ENCODE results near the gene TMEM63A.

The TMEM63A gene

DNA sequence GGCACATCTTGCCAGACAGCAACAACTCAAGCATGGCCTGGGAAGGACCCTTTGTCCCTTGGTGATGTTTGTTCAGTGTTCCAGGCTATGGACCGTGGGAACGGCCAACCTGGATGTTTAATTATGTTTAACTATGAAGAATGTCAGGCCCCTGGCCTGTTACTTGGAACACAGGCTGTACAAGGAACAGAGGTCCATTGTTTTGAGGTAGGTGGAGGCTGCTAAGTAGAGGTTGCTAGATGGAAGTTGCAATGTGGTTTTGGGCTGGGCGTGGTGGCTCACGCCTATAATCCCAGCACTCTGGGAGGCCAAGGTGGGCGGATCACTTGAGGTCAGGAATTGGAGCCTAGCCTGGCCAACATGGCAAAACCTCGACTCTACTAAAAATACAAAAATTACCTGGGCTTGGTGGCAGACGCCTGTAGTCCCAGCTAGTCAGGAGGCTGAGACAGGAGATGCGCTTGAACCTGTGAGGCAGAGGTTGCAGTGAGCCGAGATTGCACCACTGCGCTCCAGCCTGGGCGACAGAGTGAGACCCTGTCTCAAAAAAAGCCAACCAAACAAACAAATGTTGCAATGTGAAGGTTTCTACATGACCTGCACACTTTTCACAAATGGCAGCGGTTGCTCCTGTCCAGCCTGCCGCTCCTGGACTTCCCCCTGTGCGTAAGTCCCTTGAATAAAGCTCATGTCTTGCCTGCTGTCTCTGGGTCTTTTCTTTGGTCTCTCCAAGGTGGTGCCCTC lies 9.2 kb upstream of the TMEM63A start:
- Histone ChIP-seq H3K4me1 (ENCODE audit: low read depth, poor library complexity, severe bottlenecking) (peaks cover 17% of the 10 kb centered on the region), H3K9ac (no peak overlapping the region), H2AFZ (ENCODE audit: low read depth) (no peak overlapping the region), H3K4me2 (no peak overlapping the region; the same call in 1 of the 2 replicates), H3K4me3 (IDR thresholded peaks at IDR 0.05; ENCODE audit: insufficient read depth, low read depth, low read length) (no peak overlapping the region), H3K27ac (no peak overlapping the region), H3K27me3 (ENCODE audit: insufficient read depth, low read depth) (no peaks in the 10 kb centered on the region), H4K20me1 (ENCODE audit: insufficient read depth) (no peaks in the 10 kb centered on the region), H3K36me3 (ENCODE audit: insufficient read depth) (no peaks in the 10 kb centered on the region), H3K79me2 (ENCODE audit: insufficient read depth, low read depth) (no peaks in the 10 kb centered on the region)
- no peak for TF ChIP-seq CTCF (conservative IDR thresholded peaks at IDR 0.05; ENCODE audit: low read depth, low read length)

DNA sequence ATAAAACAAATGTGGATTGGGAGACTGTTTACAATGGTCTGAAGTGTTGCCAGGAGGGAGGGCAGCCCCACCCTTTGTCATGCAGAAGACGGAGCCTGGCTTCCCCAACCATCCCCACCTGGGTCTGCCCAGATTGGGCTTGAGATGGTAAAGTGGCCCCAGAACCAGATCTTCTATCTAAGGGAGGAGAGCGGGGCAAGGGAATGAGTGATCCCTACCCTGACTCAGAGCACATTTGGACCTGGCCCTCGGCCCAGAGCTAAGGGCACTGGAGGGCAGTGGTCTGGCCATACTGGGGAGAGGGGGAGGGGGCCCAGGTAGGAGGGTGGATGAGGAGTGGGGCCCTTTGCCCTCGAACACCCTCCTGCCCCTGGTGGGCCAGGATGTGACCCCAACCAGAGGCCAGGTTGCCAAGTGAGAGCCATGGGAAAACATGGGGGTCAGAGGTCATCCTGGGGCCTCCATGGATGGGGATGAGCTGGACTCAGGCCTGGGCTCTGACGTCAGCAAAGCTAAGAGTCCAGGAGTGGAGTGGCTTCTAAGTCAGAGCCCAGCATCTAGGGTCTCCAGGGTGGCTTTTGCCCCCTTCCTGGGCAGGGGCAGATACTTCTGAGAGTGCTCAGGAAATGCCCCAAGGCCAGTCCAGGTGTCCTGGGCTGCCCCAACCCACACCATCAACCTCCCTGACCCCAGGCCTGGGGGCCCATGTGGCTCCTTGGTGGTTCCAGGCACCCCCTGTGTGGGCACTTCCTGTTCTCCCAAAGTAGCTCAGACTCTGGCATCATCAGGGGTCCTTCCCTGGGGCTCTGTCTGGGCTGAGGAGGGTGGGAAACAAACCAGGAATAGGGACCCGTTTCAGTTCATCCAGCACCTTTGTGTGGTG lies 8.4 kb upstream of the TMEM63A start:
- Histone ChIP-seq H3K36me3 (ENCODE audit: insufficient read depth) (no peaks in the 10 kb centered on the region), H2AFZ (ENCODE audit: low read depth) (no peak overlapping the region), H3K27ac (no peak overlapping the region), H3K4me3 (IDR thresholded peaks at IDR 0.05; ENCODE audit: insufficient read depth, low read depth, low read length) (no peak overlapping the region), H4K20me1 (ENCODE audit: insufficient read depth) (no peaks in the 10 kb centered on the region), H3K9ac (no peak overlapping the region), H3K27me3 (ENCODE audit: insufficient read depth, low read depth) (no peaks in the 10 kb centered on the region), H3K4me2 (no peak overlapping the region; the same call in 1 of the 2 replicates), H3K4me1 (ENCODE audit: low read depth, poor library complexity, severe bottlenecking) (peaks cover 10% of the 10 kb centered on the region), H3K79me2 (ENCODE audit: insufficient read depth, low read depth) (no peaks in the 10 kb centered on the region)
- no peak for TF ChIP-seq CTCF (conservative IDR thresholded peaks at IDR 0.05; ENCODE audit: low read depth, low read length)

DNA sequence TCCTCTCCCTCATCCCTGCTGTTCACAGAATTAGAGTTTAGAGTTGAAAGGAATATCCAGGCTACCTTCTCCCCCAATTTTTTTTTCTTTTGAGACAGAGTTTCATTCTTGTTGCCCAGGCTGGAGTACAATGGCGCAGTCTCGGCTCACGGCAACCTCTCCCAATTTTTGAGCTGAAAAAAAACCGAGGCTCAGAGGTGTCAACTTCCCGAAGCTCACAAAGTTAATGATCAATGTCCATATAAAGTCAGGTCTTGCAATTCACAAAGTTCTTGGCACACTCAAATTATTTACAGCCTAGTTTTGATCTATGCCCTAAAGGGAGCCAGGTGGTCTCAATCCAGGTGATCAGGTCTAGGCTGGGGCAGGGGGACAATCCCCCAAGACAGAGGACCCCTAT lies 7.6 kb upstream of the TMEM63A start:
- Histone ChIP-seq H4K20me1 (ENCODE audit: insufficient read depth) (no peaks in the 10 kb centered on the region), H3K4me1 (ENCODE audit: low read depth, poor library complexity, severe bottlenecking) (peaks cover 7% of the 10 kb centered on the region), H3K27me3 (ENCODE audit: insufficient read depth, low read depth) (no peaks in the 10 kb centered on the region), H2AFZ (ENCODE audit: low read depth) (no peak overlapping the region), H3K4me3 (IDR thresholded peaks at IDR 0.05; ENCODE audit: insufficient read depth, low read depth, low read length) (no peak overlapping the region), H3K9ac (no peak overlapping the region), H3K4me2 (no peak overlapping the region), H3K36me3 (ENCODE audit: insufficient read depth) (no peaks in the 10 kb centered on the region), H3K79me2 (ENCODE audit: insufficient read depth, low read depth) (no peaks in the 10 kb centered on the region), H3K27ac (no peak overlapping the region)
- no peak for TF ChIP-seq CTCF (conservative IDR thresholded peaks at IDR 0.05; ENCODE audit: low read depth, low read length)

GRCh38 chr1:225888898-225889601 lies 6.9 kb upstream of the TMEM63A start, which contains the start of gene LEFTY1:
TSS of gene LEFTY1 (minus strand) at chr1:225889146. CDS start at chr1:225889066, 80 bp downstream.
- no peaks in the 10 kb centered on the region for H3K36me3 ChIP-seq (ENCODE audit: insufficient read depth)
- H3K4me3 ChIP-seq (IDR thresholded peaks at IDR 0.05; ENCODE audit: insufficient read depth, low read depth, low read length) = no peak within 1 kb of the TSS
- H3K4me2 ChIP-seq = no peak within 1 kb of the TSS
- no peak for TF ChIP-seq CTCF (conservative IDR thresholded peaks at IDR 0.05; ENCODE audit: low read depth, low read length)
- H3K27me3 ChIP-seq (ENCODE audit: insufficient read depth, low read depth) = no peaks in the 10 kb centered on the region
- no peak within 1 kb of the TSS for H3K27ac ChIP-seq
- H3K9ac ChIP-seq = no peak within 1 kb of the TSS
- no peaks in the 10 kb centered on the region for H4K20me1 ChIP-seq (ENCODE audit: insufficient read depth)
- peaks cover 7% of the 10 kb centered on the region for H3K4me1 ChIP-seq (ENCODE audit: low read depth, poor library complexity, severe bottlenecking)
- no peaks in the 10 kb centered on the region for H3K79me2 ChIP-seq (ENCODE audit: insufficient read depth, low read depth)
- no peak within 1 kb of the TSS for H2AFZ ChIP-seq (ENCODE audit: low read depth)
